MCF 10A (cell line): ENCODE data around the gene ISG15. TPM values are rescaled to one million over a fixed set of nuclear protein-coding genes. Genes with fewer than 3 reads are reported as not detected.
A peak's percentile ranks its signal among the peaks of the same experiment; 100 is the strongest.

ENCODE experiments used
- BruUV-seq: library from RNA; stranded (reverse); fragments of 400-500 nt; replicated peaks from 2 replicates; lab custom pipeline; 2021; lab: Mats Ljungman, UMichigan
- CTCF ChIA-PET: fragments of 300-600 bp; sonication (Branson Sonifier 250); formaldehyde crosslinking; extraction: SDS; loops from one replicate; lab custom pipeline; 2021; ENCODE audit warnings: antibody characterized with exemption, inconsistent platforms; lab: Yijun Ruan, JAX
- POLR2A ChIA-PET: fragments of 300-600, 350-650 bp; sonication (Branson Sonifier 250); formaldehyde crosslinking; extraction: SDS; loops from one replicate; lab custom pipeline; 2020; ENCODE audit warnings: antibody characterized with exemption, inconsistent platforms; lab: Yijun Ruan, JAX
- DNase-seq: peaks from one replicate; pipeline ENCODE4 v3.0.0-alpha.2; 2018; ENCODE audit not compliant: unreplicated experiment
- H3K27ac Mint-ChIP-seq: one replicate; pipeline ENCODE4 v1.8.0; 2022; ENCODE audit warnings: mild to moderate bottlenecking, low read depth, mixed read lengths; ENCODE audit not compliant: unreplicated experiment
- H3K27me3 Mint-ChIP-seq: one replicate; pipeline ENCODE4 v1.8.0; 2022; ENCODE audit warnings: mixed read lengths; ENCODE audit not compliant: insufficient read depth, unreplicated experiment
- H3K36me3 Mint-ChIP-seq: one replicate; pipeline ENCODE4 v1.8.0; 2022; ENCODE audit warnings: mild to moderate bottlenecking, moderate library complexity, mixed read lengths; ENCODE audit not compliant: insufficient read depth, unreplicated experiment
- H3K4me1 Mint-ChIP-seq: one replicate; pipeline ENCODE4 v1.8.0; 2022; ENCODE audit warnings: mixed read lengths; ENCODE audit not compliant: insufficient read depth, unreplicated experiment
- H3K4me3 Mint-ChIP-seq: one replicate; pipeline ENCODE4 v1.8.0; 2022; ENCODE audit warnings: mild to moderate bottlenecking, moderate library complexity, mixed read lengths; ENCODE audit not compliant: unreplicated experiment
- H3K9me3 Mint-ChIP-seq: one replicate; pipeline ENCODE4 v1.8.0; 2022; ENCODE audit warnings: mixed read lengths; ENCODE audit not compliant: unreplicated experiment
- intact Hi-C: fragments of 100-400 bp; cut with micrococcal nuclease; formaldehyde crosslinking; loops from 2 replicates; pipeline ENCODE4 v1.14.1; 2022
- total RNA-seq: library from RNA; stranded (reverse); gene quantifications from 2 replicates; pipeline ENCODE4 v1.2.3, GENCODE V29; 2022
- TF ChIP-seq, protein P1 (sequence below): fragments of 200-600 bp; IDR thresholded peaks from one replicate; pipeline ENCODE4 v1.8.0; 2022; ENCODE audit warnings: antibody characterized with exemption, mild to moderate bottlenecking; ENCODE audit not compliant: unreplicated experiment

Gene ISG15
- total RNA-seq, 1 experiment from 2014 or later = 7.4 TPM

- Mint-ChIP-seq H3K36me3 (no peaks in the 10 kb centered on the region), H3K27me3 (no peaks in the 10 kb centered on the region), H3K4me1 (peaks cover 13% of the 10 kb centered on the region), H3K27ac (peak within 1 kb of the TSS; percentile 94), H3K9me3 (no peaks in the 10 kb centered on the region), H3K4me3 (peak within 1 kb of the TSS; percentile 82)
- no TSS peak for BruUV-seq
- ChIA-PET CTCF (interaction anchor here (0.5 to 0.9 kb wide), 2 partner anchors 17 to 48 kb away, joined by 3 to 4 read pairs; no protein-coding TSS in a partner anchor), POLR2A (interaction anchor here (0.7 to 1.4 kb wide), 8 partner anchors 13 to 232 kb away, joined by 3 to 6 read pairs (median 4); partner anchors contain the start of genes B3GALT6, ISG15 and RNF223)
- TF ChIP-seq, protein P1, sequence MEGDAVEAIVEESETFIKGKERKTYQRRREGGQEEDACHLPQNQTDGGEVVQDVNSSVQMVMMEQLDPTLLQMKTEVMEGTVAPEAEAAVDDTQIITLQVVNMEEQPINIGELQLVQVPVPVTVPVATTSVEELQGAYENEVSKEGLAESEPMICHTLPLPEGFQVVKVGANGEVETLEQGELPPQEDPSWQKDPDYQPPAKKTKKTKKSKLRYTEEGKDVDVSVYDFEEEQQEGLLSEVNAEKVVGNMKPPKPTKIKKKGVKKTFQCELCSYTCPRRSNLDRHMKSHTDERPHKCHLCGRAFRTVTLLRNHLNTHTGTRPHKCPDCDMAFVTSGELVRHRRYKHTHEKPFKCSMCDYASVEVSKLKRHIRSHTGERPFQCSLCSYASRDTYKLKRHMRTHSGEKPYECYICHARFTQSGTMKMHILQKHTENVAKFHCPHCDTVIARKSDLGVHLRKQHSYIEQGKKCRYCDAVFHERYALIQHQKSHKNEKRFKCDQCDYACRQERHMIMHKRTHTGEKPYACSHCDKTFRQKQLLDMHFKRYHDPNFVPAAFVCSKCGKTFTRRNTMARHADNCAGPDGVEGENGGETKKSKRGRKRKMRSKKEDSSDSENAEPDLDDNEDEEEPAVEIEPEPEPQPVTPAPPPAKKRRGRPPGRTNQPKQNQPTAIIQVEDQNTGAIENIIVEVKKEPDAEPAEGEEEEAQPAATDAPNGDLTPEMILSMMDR = no peak
- peak; percentile 92 for DNase-seq
- intact Hi-C loops = loop anchor here (5.0 kb wide), 1 partner anchor 62 kb away; no protein-coding TSS in a partner anchor
Observed at GRCh38 chr1:999725-1000356, 13.5 kb upstream of the ISG15 start, which contains the start of gene HES4. TSS of gene HES4 (minus strand) at chr1:1000097. CDS start at chr1:999973, 124 bp downstream.

GRCh38 chr1:1000357-1001056 lies 12.8 kb upstream of the ISG15 start:
- Mint-ChIP-seq H3K4me1 (peaks cover 13% of the 10 kb centered on the region), H3K27ac (peak overlapping the region; percentile 94), H3K4me3 (peak overlapping the region; percentile 82), H3K27me3 (no peaks in the 10 kb centered on the region), H3K36me3 (no peaks in the 10 kb centered on the region), H3K9me3 (no peaks in the 10 kb centered on the region)
- intact Hi-C loops = loop anchor here (5.0 kb wide), 1 partner anchor 62 kb away; no protein-coding TSS in a partner anchor
- DNase-seq = peak; percentile 76
- BruUV-seq = no TSS peak
- CTCF ChIA-PET = interaction anchor here (1.3 to 2.0 kb wide), 4 partner anchors 13 to 63 kb away, joined by 4 to 18 read pairs (median 13); partner anchors contain the start of genes ISG15 and PERM1
- TF ChIP-seq, protein P1 = no peak
- POLR2A ChIA-PET = interaction anchor here (0.7 to 1.4 kb wide), 7 partner anchors 13 to 232 kb away, joined by 3 to 6 read pairs (median 4); partner anchors contain the start of genes B3GALT6, ISG15 and RNF223

- CTCF ChIA-PET = interaction anchor here (0.6 to 2.0 kb wide), 11 partner anchors 13 to 266 kb away, joined by 3 to 18 read pairs (median 3); partner anchors contain the start of genes ISG15 and PERM1
- intact Hi-C loops = loop anchor here (5.0 kb wide), 1 partner anchor 61 kb away; no protein-coding TSS in a partner anchor
- H3K4me3 Mint-ChIP-seq = peak overlapping the region; percentile 82
- H3K27ac Mint-ChIP-seq = peak overlapping the region; percentile 94
- peaks cover 9% of the 10 kb centered on the region for H3K4me1 Mint-ChIP-seq
- no peaks in the 10 kb centered on the region for H3K9me3 Mint-ChIP-seq
- TF ChIP-seq, protein P1 = no peak
- no peaks in the 10 kb centered on the region for H3K36me3 Mint-ChIP-seq
- peak; percentile 34 for DNase-seq
- BruUV-seq = TSS peak; percentile 65
- POLR2A ChIA-PET = interaction anchor here (1.2 to 1.4 kb wide), 2 partner anchors 12 to 18 kb away, joined by 4 to 5 read pairs; partner anchors contain the start of genes AGRN and ISG15
- no peaks in the 10 kb centered on the region for H3K27me3 Mint-ChIP-seq
Observed at GRCh38 chr1:1001057-1001783, 12.1 kb upstream of the ISG15 start.
